Prostate gland (tissue), 2 donors: ENCODE results near the gene CD320.

Experiments
- CTCF ChIP-seq, 4 experiments: fragments of 200-600 bp in 2 of 4; fragments of 450-650 bp in 2 of 4; sonication (generic) in 2 of 4; IDR thresholded peaks; 1 replicate in 3 of 4; 2 replicates in 1 of 4; pipeline ENCODE4 v1.5.1; 2016 to 2019; ENCODE audit warnings: antibody characterized with exemption in 4 of 4, mild to moderate bottlenecking in 2 of 4, moderate library complexity in 2 of 4
- POLR2A ChIP-seq: fragments of 450-650 bp; IDR thresholded peaks from one replicate; pipeline ENCODE4 v1.6.1; 2016; ENCODE audit warnings: antibody characterized with exemption, mild to moderate bottlenecking

- no peak for TF ChIP-seq CTCF (IDR thresholded peaks at IDR 0.05)
- no peak for TF ChIP-seq POLR2A
Observed at GRCh38 chr19:8336072-8336569, 28.0 kb upstream of the CD320 start.
